Spleen (tissue), 7 donors: Measurements from ENCODE around the gene ENOX2.

Experiments used
- POLR2A ChIP-seq, 3 donors: fragments of 450-650 bp; IDR thresholded peaks; one replicate each; pipeline ENCODE4 v1.5.1; 2017; ENCODE audit warnings: antibody characterized with exemption in 3 of 3, mild to moderate bottlenecking in 1 of 3
- POLR2AphosphoS5 ChIP-seq, 3 donors: sonication (generic); formaldehyde crosslinking; IDR thresholded peaks; one replicate each; pipeline ENCODE4 v1.5.1; 2017; ENCODE audit warnings: antibody characterized with exemption in 3 of 3
- TF ChIP-seq, protein P1 (sequence below), 11 experiments: fragments of 200-600 bp in 7 of 11; fragments of 450-650 bp in 4 of 11; sonication (generic) in 4 of 11; IDR thresholded peaks in 8 of 11; conservative IDR thresholded peaks in 3 of 11; 1 replicate in 7 of 11; 2 replicates in 4 of 11; pipeline versions ENCODE4 v1.4.0 to v1.8.0; 2016 to 2021; ENCODE audit warnings: antibody characterized with exemption in 11 of 11, inconsistent platforms in 4 of 11, mild to moderate bottlenecking in 1 of 11
- donor health status: DM: no; HTN: no; CAD: no; lungs with moderate emphysema.
- donor health status: DM: no; HTN: no; CAD: no.
- donor health status: DM: no; HTN: no; CAD: no.

- TF ChIP-seq, protein P1, sequence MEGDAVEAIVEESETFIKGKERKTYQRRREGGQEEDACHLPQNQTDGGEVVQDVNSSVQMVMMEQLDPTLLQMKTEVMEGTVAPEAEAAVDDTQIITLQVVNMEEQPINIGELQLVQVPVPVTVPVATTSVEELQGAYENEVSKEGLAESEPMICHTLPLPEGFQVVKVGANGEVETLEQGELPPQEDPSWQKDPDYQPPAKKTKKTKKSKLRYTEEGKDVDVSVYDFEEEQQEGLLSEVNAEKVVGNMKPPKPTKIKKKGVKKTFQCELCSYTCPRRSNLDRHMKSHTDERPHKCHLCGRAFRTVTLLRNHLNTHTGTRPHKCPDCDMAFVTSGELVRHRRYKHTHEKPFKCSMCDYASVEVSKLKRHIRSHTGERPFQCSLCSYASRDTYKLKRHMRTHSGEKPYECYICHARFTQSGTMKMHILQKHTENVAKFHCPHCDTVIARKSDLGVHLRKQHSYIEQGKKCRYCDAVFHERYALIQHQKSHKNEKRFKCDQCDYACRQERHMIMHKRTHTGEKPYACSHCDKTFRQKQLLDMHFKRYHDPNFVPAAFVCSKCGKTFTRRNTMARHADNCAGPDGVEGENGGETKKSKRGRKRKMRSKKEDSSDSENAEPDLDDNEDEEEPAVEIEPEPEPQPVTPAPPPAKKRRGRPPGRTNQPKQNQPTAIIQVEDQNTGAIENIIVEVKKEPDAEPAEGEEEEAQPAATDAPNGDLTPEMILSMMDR (IDR thresholded peaks at IDR 0.05 in 8 of 11, conservative IDR thresholded peaks at IDR 0.05 in 3 of 11): no peak
- no peak for TF ChIP-seq POLR2AphosphoS5 (IDR thresholded peaks at IDR 0.05)
- TF ChIP-seq POLR2A (IDR thresholded peaks at IDR 0.05): no peak
Measured at GRCh38 chrX:130772776-130773143, 130.2 kb downstream of the ENOX2 start.
